Trophoblast cell (in vitro differentiated cells and primary cell): ENCODE data around the gene APPL2.

Experiments used
- DNase-seq, 2 donors: peaks; one replicate each; pipeline ENCODE4 v3.0.0-alpha.2; 2016
- H2AFZ ChIP-seq: 2 replicates; pipeline ENCODE4 v1.6.1; 2013; ENCODE audit warnings: low read length, moderate library complexity, mild to moderate bottlenecking; ENCODE audit not compliant: insufficient read depth, poor library complexity
- H2AK5ac ChIP-seq: 2 replicates; pipeline ENCODE4 v1.6.1; 2013; ENCODE audit warnings: mild to moderate bottlenecking, low read length
- H2BK120ac ChIP-seq: 2 replicates; pipeline ENCODE4 v1.6.1; 2013; ENCODE audit warnings: low read length, mild to moderate bottlenecking, moderate library complexity; ENCODE audit not compliant: insufficient read depth, poor library complexity
- H2BK12ac ChIP-seq: 2 replicates; pipeline ENCODE4 v1.6.1; 2013; ENCODE audit warnings: mild to moderate bottlenecking, low read length, moderate library complexity
- H2BK5ac ChIP-seq: 2 replicates; pipeline ENCODE4 v1.6.1; 2013; ENCODE audit warnings: low read length, low read depth, moderate library complexity, mild to moderate bottlenecking; ENCODE audit not compliant: poor library complexity
- H3K14ac ChIP-seq: 2 replicates; pipeline ENCODE4 v1.6.1; 2013; ENCODE audit warnings: mild to moderate bottlenecking, low read length
- H3K18ac ChIP-seq: 2 replicates; pipeline ENCODE4 v1.6.1; 2013; ENCODE audit warnings: mild to moderate bottlenecking, low read length
- H3K23ac ChIP-seq: 2 replicates; pipeline ENCODE4 v1.6.1; 2013; ENCODE audit warnings: low read length
- H3K27ac ChIP-seq: 2 replicates; pipeline ENCODE4 v1.5.1; 2013; ENCODE audit warnings: low read depth, mild to moderate bottlenecking, inconsistent platforms, low read length, moderate library complexity
- H3K27me3 ChIP-seq: 2 replicates; pipeline ENCODE4 v1.6.1; 2013; ENCODE audit warnings: inconsistent platforms, mild to moderate bottlenecking, low read length, moderate library complexity; ENCODE audit not compliant: insufficient read depth
- H3K36me3 ChIP-seq, 2 experiments: 1 replicate in 1 of 2; 2 replicates in 1 of 2; pipeline ENCODE4 v1.6.1; 2013; ENCODE audit warnings: low read length in 2 of 2, mild to moderate bottlenecking in 2 of 2, moderate library complexity in 1 of 2; ENCODE audit not compliant: insufficient read depth in 2 of 2, control insufficient read depth in 1 of 2
- H3K4ac ChIP-seq: 2 replicates; pipeline ENCODE4 v1.6.1; 2013; ENCODE audit warnings: low read depth, mild to moderate bottlenecking, low read length, moderate library complexity
- H3K4me1 ChIP-seq, 2 experiments: 1 replicate in 1 of 2; 2 replicates in 1 of 2; pipeline ENCODE4 v1.6.1; 2013; ENCODE audit warnings: low read length in 2 of 2, mild to moderate bottlenecking in 2 of 2, moderate library complexity in 1 of 2; ENCODE audit not compliant: insufficient read depth in 2 of 2, control insufficient read depth in 1 of 2
- H3K4me2 ChIP-seq: 2 replicates; pipeline ENCODE4 v1.6.1; 2013; ENCODE audit warnings: inconsistent platforms, mild to moderate bottlenecking, low read length, moderate library complexity
- H3K4me3 ChIP-seq: 2 replicates; pipeline ENCODE4 v1.5.1; 2013; ENCODE audit warnings: mild to moderate bottlenecking, low read depth, low read length, inconsistent platforms
- H3K79me1 ChIP-seq: one replicate; pipeline ENCODE4 v1.6.1; 2013; ENCODE audit warnings: low read length
- H3K79me2 ChIP-seq: 2 replicates; pipeline ENCODE4 v1.6.1; 2013; ENCODE audit warnings: low read length, mild to moderate bottlenecking; ENCODE audit not compliant: control insufficient read depth, insufficient read depth, poor library complexity
- H3K9ac ChIP-seq: 2 replicates; pipeline ENCODE4 v1.6.1; 2013; ENCODE audit warnings: mild to moderate bottlenecking, low read length
- H3K9me3 ChIP-seq: 2 replicates; pipeline ENCODE4 v1.6.1; 2013; ENCODE audit warnings: low read depth, mild to moderate bottlenecking, control low read depth, inconsistent platforms, low read length; ENCODE audit not compliant: insufficient read depth
- H4K12ac ChIP-seq: 2 replicates; pipeline ENCODE4 v1.6.1; 2013; ENCODE audit warnings: low read depth, mild to moderate bottlenecking, low read length, moderate library complexity
- H4K8ac ChIP-seq: 2 replicates; pipeline ENCODE4 v1.6.1; 2013; ENCODE audit warnings: low read depth, mild to moderate bottlenecking, low read length, moderate library complexity
- H4K91ac ChIP-seq: one replicate; pipeline ENCODE4 v1.6.1; 2013; ENCODE audit warnings: low read depth, mild to moderate bottlenecking, low read length, moderate library complexity
- WGBS: extraction: QIAGEN DNeasy Blood & Tissue Kit; methylation state at CpG from one replicate; pipeline ENCODE4 v1.1.7; 2013; ENCODE audit warnings: missing lambda C conversion rate; ENCODE audit not compliant: insufficient read length, insufficient coverage; ENCODE audit errors: extremely low coverage; 5-methylcytosine and 5-hydroxymethylcytosine counted together

The APPL2 gene

DNA sequence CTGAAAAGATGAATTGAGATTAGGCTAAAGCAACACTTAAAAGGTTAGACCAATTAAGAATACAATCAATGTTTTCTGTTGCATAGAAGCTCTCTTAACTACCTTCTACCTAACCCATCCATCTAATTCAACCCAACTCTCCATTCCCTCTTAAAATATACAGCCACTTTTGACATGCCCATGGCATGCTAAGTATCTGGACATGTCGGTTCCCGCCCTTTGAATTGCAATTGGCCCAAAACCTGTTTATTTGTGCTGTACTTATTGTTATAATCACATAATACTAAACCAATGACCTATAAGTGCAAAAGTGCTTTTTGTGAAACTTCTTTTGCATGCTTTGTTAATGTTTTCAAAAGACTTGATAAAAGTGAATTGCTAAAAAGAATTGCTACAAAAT is 37.6 kb upstream of the APPL2 start:
- no peak overlapping the region for H2AFZ ChIP-seq
- H3K27me3 ChIP-seq, result no peaks in the 10 kb centered on the region
- H2BK12ac ChIP-seq, result no peak overlapping the region
- H3K14ac ChIP-seq, result no peak overlapping the region
- H2AK5ac ChIP-seq, result no peak overlapping the region
- no peak overlapping the region for H4K91ac ChIP-seq
- no peak overlapping the region for H3K4me2 ChIP-seq
- H3K36me3 ChIP-seq, result no peaks in the 10 kb centered on the region
- H2BK5ac ChIP-seq, result no peak overlapping the region
- no peak overlapping the region for H4K8ac ChIP-seq
- no peak overlapping the region for H3K23ac ChIP-seq
- no peaks in the 10 kb centered on the region for H3K4me1 ChIP-seq
- no peak overlapping the region for H2BK120ac ChIP-seq
- no peaks in the 10 kb centered on the region for H3K79me1 ChIP-seq
- no peak overlapping the region for H3K4me3 ChIP-seq
- no peak overlapping the region for H3K4ac ChIP-seq
- no peak overlapping the region for H3K27ac ChIP-seq
- no peak for DNase-seq
- no peak overlapping the region for H3K18ac ChIP-seq
- no CpG with 5 or more reads among the region's 2 CpGs for WGBS
- no peak overlapping the region for H3K9ac ChIP-seq
- no peaks in the 10 kb centered on the region for H3K79me2 ChIP-seq
- peaks cover 2% of the 10 kb centered on the region for H3K9me3 ChIP-seq
- no peak overlapping the region for H4K12ac ChIP-seq

DNA sequence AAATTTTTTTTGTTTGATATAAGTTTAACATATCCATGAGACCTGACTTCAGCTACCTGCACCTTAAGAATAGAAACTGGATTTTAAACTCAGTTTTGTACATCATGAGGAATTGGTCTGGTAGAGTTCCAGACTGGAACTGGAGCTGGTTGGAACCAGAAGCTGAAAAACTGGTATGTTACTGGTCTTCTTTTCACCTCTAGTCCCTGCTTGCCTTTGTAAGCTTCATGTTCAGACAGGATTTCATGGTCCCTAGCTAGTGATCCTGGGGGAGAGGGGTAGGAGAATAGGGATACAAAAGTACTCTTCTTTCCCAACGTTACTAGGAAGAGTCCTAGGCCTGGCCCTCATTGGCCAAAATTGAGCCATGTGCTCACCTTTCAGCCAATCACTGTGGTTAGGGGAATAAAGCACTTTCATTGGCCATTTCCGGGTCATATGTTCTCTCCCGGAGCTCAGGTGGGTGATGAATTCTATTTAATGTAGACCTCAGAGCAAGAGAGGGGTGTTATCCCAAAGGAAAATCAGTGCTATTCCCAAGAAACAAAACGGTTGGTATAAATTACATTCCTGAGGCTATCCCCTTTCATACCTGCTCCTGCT is 36.9 kb upstream of the APPL2 start:
- DNase-seq, result no peak
- Histone ChIP-seq H3K4me1 (no peaks in the 10 kb centered on the region), H3K36me3 (no peaks in the 10 kb centered on the region), H3K9me3 (peaks cover 2% of the 10 kb centered on the region), H2AK5ac (no peak overlapping the region), H3K79me2 (no peaks in the 10 kb centered on the region), H2BK12ac (no peak overlapping the region), H3K27me3 (no peaks in the 10 kb centered on the region), H2AFZ (no peak overlapping the region), H3K14ac (no peak overlapping the region), H3K27ac (no peak overlapping the region), H4K8ac (no peak overlapping the region), H2BK5ac (no peak overlapping the region), H4K91ac (no peak overlapping the region), H3K18ac (no peak overlapping the region), H3K79me1 (no peaks in the 10 kb centered on the region), H3K4ac (no peak overlapping the region), H3K9ac (no peak overlapping the region), H3K4me2 (no peak overlapping the region), H2BK120ac (no peak overlapping the region), H3K23ac (no peak overlapping the region), H3K4me3 (no peak overlapping the region), H4K12ac (no peak overlapping the region)
- WGBS, result no CpG with 5 or more reads among the region's 4 CpGs

DNA sequence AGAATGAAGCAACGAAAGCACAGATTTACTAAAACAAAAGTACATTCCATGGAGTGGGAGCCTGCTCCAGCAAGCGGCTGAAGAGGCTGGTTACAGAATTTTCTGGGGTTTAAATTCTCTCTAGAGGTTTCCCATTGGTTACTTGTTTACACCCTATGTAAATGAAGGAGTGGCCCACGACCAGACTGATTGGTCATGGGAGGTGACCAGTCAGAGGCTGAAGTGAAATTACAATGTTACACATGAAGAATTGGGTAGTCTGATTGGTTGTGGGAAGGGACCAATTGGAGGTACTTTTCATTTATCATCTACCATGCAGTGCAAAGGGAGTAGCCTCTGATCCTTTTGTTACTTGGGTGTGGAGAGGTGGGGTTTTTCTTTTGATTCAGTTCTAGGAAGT is 36.2 kb upstream of the APPL2 start:
- Histone ChIP-seq H3K9me3 (peaks cover 2% of the 10 kb centered on the region), H3K79me2 (no peaks in the 10 kb centered on the region), H4K91ac (no peak overlapping the region), H3K36me3 (no peaks in the 10 kb centered on the region), H3K4ac (no peak overlapping the region), H2BK120ac (no peak overlapping the region), H3K4me3 (no peak overlapping the region), H2AK5ac (no peak overlapping the region), H2BK12ac (no peak overlapping the region), H3K14ac (no peak overlapping the region), H3K27me3 (no peaks in the 10 kb centered on the region), H3K27ac (no peak overlapping the region), H3K9ac (no peak overlapping the region), H3K4me2 (no peak overlapping the region), H3K4me1 (no peaks in the 10 kb centered on the region), H3K23ac (no peak overlapping the region), H2AFZ (no peak overlapping the region), H2BK5ac (no peak overlapping the region), H4K12ac (no peak overlapping the region), H4K8ac (no peak overlapping the region), H3K18ac (no peak overlapping the region), H3K79me1 (no peaks in the 10 kb centered on the region)
- no peak for DNase-seq
- WGBS, result no CpG with 5 or more reads among the region's 3 CpGs

DNA sequence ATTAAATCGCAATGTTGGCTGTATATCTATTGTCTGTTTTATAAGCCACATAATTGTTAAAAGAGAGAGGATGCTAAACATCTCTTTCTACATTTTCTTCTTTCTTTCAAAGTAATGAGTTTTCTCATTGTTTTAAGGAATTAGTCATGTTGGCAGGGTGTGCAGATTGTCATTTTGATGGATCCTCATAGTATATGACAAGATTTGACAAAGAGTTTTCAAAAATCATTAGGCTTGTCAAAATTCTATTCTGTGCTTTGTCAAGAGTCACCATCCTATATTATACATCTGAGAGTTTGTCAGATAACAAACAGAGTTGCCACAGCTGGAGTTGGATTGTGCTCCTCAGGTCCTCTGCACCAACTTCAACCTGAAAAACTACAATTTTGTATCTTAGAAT is 35.4 kb upstream of the APPL2 start:
- no peak overlapping the region for H3K23ac ChIP-seq
- no peak overlapping the region for H4K8ac ChIP-seq
- H3K4me3 ChIP-seq, result no peak overlapping the region
- H3K79me1 ChIP-seq, result no peaks in the 10 kb centered on the region
- no peak overlapping the region for H2AFZ ChIP-seq
- H3K9ac ChIP-seq, result no peak overlapping the region
- H4K91ac ChIP-seq, result no peak overlapping the region
- H2AK5ac ChIP-seq, result no peak overlapping the region
- no peaks in the 10 kb centered on the region for H3K79me2 ChIP-seq
- H3K14ac ChIP-seq, result no peak overlapping the region
- WGBS, result no CpG with 5 or more reads among the region's 1 CpG
- no peak overlapping the region for H3K4ac ChIP-seq
- peaks cover 2% of the 10 kb centered on the region for H3K9me3 ChIP-seq
- no peak overlapping the region for H2BK12ac ChIP-seq
- no peak for DNase-seq
- no peaks in the 10 kb centered on the region for H3K27me3 ChIP-seq
- no peak overlapping the region for H3K27ac ChIP-seq
- no peaks in the 10 kb centered on the region for H3K36me3 ChIP-seq
- H3K18ac ChIP-seq, result no peak overlapping the region
- no peak overlapping the region for H2BK120ac ChIP-seq
- no peak overlapping the region for H4K12ac ChIP-seq
- no peak overlapping the region for H3K4me2 ChIP-seq
- no peak overlapping the region for H2BK5ac ChIP-seq
- no peaks in the 10 kb centered on the region for H3K4me1 ChIP-seq
